Mucosa of descending colon (tissue), 3 donors: Measurements from ENCODE around the gene FERMT2. TPM values are rescaled to one million over a fixed set of nuclear protein-coding genes. Genes with fewer than 3 reads are reported as not detected.

Experiments
- ATAC-seq: fragments of 200-7000 bp; cut with Tn5 transposase; one replicate; pipeline ENCODE4 v1.9.1; 2020; ENCODE audit warnings: mild to moderate bottlenecking, moderate library complexity
- DNase-seq, 3 donors: peaks; one replicate each; pipeline ENCODE4 v3.0.0-alpha.2; 2020
- H3K36me3 ChIP-seq: fragments of 200-600 bp; one replicate; pipeline ENCODE4 v1.8.0; 2021; ENCODE audit warnings: low read depth, mild to moderate bottlenecking
- H3K4me1 ChIP-seq: fragments of 200-600 bp; one replicate; pipeline ENCODE4 v1.8.0; 2021; ENCODE audit warnings: low read depth, mild to moderate bottlenecking
- H3K4me3 ChIP-seq: fragments of 200-600 bp; one replicate; pipeline ENCODE4 v1.8.0; 2021; ENCODE audit warnings: mild to moderate bottlenecking
- H3K9me3 ChIP-seq: fragments of 200-600 bp; one replicate; pipeline ENCODE4 v1.8.0; 2021; ENCODE audit warnings: mild to moderate bottlenecking
- CTCF ChIP-seq: fragments of 200-600 bp; IDR thresholded peaks from one replicate; pipeline ENCODE4 v1.8.0; 2022; ENCODE audit warnings: antibody characterized with exemption, mild to moderate bottlenecking
- intact Hi-C, 2 donors: fragments of 100-400 bp; cut with DNase I in 1 of 2; cut with micrococcal nuclease in 1 of 2; formaldehyde crosslinking; loops; one replicate each; pipeline versions ENCODE4 v1.11.0 to v1.11.1; 2022; cut with DNase I, micrococcal nuclease
- total RNA-seq, 3 donors: library from RNA; stranded (reverse); fragmentation: NEBNext Ultra II Directional in 2 of 3; extraction: Animal tissue kit (Norgen Biotek cat#: 25700) in 2 of 3; gene quantifications; one replicate each; pipeline versions ENCODE4 v1.2.1 to v1.2.4, GENCODE V29; 2021 to 2023
- donor health status: DM: no; HTN: no; CAD: no; lungs with moderate emphysema.
- donor health status: DM: no; HTN: no; CAD: no.
- donor health status: DM: no; HTN: yes; CAD: no.

FERMT2 gene
- total RNA-seq, 3 donors from 2014 or later = 6.9 to 228 (median 22.9) TPM

GRCh38 chr14:52844262-52845060 is 106.4 kb downstream of the FERMT2 start:
- H3K36me3 ChIP-seq = no peaks in the 10 kb centered on the region
- H3K9me3 ChIP-seq = no peaks in the 10 kb centered on the region
- ATAC-seq (no peak), DNase-seq (no peak)
- intact Hi-C loops = no loop called here
- no peaks in the 10 kb centered on the region for H3K4me1 ChIP-seq
- no peak overlapping the region for H3K4me3 ChIP-seq
- TF ChIP-seq CTCF = no peak

- no peaks in the 10 kb centered on the region for H3K36me3 ChIP-seq
- no peak for DNase-seq
- no peak overlapping the region for H3K4me3 ChIP-seq
- peak; percentile 44 for ATAC-seq
- TF ChIP-seq CTCF = no peak
- intact Hi-C loops = no loop called here
- no peaks in the 10 kb centered on the region for H3K4me1 ChIP-seq
- H3K9me3 ChIP-seq = no peaks in the 10 kb centered on the region
Observed at GRCh38 chr14:52840877-52841276, 110.0 kb downstream of the FERMT2 start.

- TF ChIP-seq CTCF = no peak
- DNase-seq (no peak), ATAC-seq (no peak)
- no peak overlapping the region for H3K4me3 ChIP-seq
- no peaks in the 10 kb centered on the region for H3K36me3 ChIP-seq
- H3K9me3 ChIP-seq = no peaks in the 10 kb centered on the region
- intact Hi-C loops = no loop called here
- no peaks in the 10 kb centered on the region for H3K4me1 ChIP-seq
Observed at GRCh38 chr14:52837451-52837850, 113.4 kb downstream of the FERMT2 start.

- Histone ChIP-seq H3K9me3 (no peaks in the 10 kb centered on the region), H3K4me1 (no peaks in the 10 kb centered on the region), H3K36me3 (no peaks in the 10 kb centered on the region), H3K4me3 (no peak overlapping the region)
- no peak for TF ChIP-seq CTCF
- intact Hi-C loops = no loop called here
- ATAC-seq (no peak), DNase-seq (no peak)
Observed at GRCh38 chr14:52836063-52836462, 114.8 kb downstream of the FERMT2 start.

GRCh38 chr14:52835122-52835903 is 115.5 kb downstream of the FERMT2 start:
- intact Hi-C loops = no loop called here
- TF ChIP-seq CTCF = no peak
- no peak for ATAC-seq
- Histone ChIP-seq H3K4me3 (no peak overlapping the region), H3K9me3 (no peaks in the 10 kb centered on the region), H3K36me3 (no peaks in the 10 kb centered on the region), H3K4me1 (no peaks in the 10 kb centered on the region)
- no peak for DNase-seq
